Measurements from ENCODE around the gene CP.

GRCh38 chr3:149167898-149168297 is 53.7 kb downstream of the CP start:
- no peak for TF ChIP-seq EZH2phosphoT487 (IDR thresholded peaks at IDR 0.05; ENCODE audit: borderline replicate concordance, low read depth, low read length)
- no peak for TF ChIP-seq CTCF (conservative IDR thresholded peaks at IDR 0.05; ENCODE audit: low read length)
